ENCODE results near the gene SIDT2.
A peak's percentile ranks its signal among the peaks of the same experiment; 100 is the strongest.

The SIDT2 gene

GRCh38 chr11:117229411-117229810, 50.9 kb downstream of the SIDT2 start:
- Histone ChIP-seq H3K27me3 (no peaks in the 10 kb centered on the region), H3K9me3 (no peaks in the 10 kb centered on the region), H3K4me1 (no peaks in the 10 kb centered on the region), H3K36me3 (peaks cover 36% of the 10 kb centered on the region), H3K4me3 (ENCODE audit: low read depth, low read length) (no peak overlapping the region)
- TF ChIP-seq, protein P1, sequence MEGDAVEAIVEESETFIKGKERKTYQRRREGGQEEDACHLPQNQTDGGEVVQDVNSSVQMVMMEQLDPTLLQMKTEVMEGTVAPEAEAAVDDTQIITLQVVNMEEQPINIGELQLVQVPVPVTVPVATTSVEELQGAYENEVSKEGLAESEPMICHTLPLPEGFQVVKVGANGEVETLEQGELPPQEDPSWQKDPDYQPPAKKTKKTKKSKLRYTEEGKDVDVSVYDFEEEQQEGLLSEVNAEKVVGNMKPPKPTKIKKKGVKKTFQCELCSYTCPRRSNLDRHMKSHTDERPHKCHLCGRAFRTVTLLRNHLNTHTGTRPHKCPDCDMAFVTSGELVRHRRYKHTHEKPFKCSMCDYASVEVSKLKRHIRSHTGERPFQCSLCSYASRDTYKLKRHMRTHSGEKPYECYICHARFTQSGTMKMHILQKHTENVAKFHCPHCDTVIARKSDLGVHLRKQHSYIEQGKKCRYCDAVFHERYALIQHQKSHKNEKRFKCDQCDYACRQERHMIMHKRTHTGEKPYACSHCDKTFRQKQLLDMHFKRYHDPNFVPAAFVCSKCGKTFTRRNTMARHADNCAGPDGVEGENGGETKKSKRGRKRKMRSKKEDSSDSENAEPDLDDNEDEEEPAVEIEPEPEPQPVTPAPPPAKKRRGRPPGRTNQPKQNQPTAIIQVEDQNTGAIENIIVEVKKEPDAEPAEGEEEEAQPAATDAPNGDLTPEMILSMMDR (IDR thresholded peaks at IDR 0.05; ENCODE audit: low read depth, low read length): no peak
- no peak for DNase-seq

DNA sequence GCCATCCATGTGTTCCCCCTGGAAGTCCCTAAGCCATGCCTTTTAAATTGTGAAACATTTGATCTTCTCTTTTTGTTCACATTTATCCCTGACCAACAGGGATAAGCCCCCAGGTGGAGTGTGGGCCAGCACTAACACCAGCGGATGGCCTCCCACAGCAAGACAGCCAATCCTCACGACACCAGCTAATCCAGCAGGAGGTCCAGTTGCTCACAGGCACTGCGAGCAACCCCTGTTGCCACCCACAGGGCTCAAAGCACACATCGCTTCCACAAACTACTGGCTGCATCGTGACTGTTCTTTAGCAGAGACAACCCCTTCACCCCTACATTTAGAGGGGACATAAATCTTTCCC, 51.4 kb downstream of the SIDT2 start:
- no peak for DNase-seq
- peaks cover 37% of the 10 kb centered on the region for H3K36me3 ChIP-seq
- no peak overlapping the region for H3K4me3 ChIP-seq (ENCODE audit: low read depth, low read length)
- TF ChIP-seq, protein P1 (IDR thresholded peaks at IDR 0.05; ENCODE audit: low read depth, low read length): no peak
- H3K4me1 ChIP-seq: no peaks in the 10 kb centered on the region
- no peaks in the 10 kb centered on the region for H3K9me3 ChIP-seq
- H3K27me3 ChIP-seq: no peaks in the 10 kb centered on the region

- Histone ChIP-seq H3K4me3 (ENCODE audit: low read depth, low read length) (peak overlapping the region; percentile 99), H3K9me3 (no peaks in the 10 kb centered on the region), H3K4me1 (no peaks in the 10 kb centered on the region), H3K27me3 (no peaks in the 10 kb centered on the region), H3K36me3 (peaks cover 35% of the 10 kb centered on the region)
- DNase-seq: no peak
- TF ChIP-seq, protein P1 (IDR thresholded peaks at IDR 0.05; ENCODE audit: low read depth, low read length): no peak
Observed at GRCh38 chr11:117230286-117230961, 51.9 kb downstream of the SIDT2 start.

DNA sequence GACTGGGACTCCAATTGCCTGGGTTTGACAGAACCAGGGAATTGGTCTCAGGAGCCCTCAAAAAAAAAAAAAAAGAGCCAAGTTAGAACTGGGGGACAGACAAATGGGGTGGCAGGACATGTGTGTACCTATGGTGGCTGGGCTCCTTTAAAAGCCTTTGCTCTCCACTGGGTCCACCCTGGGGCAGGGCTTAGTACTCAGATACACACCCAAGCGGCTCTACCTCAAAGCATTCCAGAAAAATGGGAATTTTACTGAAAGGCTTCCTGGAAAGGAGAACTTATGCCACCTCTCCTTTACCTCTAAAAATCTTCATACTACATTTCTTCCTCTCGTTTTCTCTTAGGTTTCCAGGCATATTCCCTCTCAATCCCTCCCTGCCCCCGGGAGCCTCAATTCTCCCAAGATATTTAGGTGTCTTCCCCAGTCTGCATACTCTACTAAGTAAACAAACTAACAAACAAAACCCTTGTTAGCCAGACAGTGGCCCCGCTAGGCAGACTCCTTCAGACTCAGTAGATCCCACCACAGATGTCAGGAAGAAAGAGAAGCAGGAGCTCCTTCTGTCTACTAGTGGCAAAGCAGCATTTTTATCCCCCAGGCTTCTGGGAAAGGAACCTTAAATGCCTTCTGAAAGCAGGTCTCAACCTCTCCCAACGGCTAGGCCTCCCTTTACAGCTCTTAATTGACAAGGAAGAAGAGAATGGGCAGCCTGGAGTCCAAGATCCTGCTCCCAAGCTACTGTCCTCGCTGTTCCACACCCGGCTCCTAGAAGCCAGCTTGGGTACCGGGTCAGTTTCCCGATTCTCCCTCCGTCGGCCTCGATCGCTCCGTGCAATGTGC, 52.7 kb downstream of the SIDT2 start:
- TF ChIP-seq, protein P1 (IDR thresholded peaks at IDR 0.05; ENCODE audit: low read depth, low read length): no peak
- Histone ChIP-seq H3K4me3 (ENCODE audit: low read depth, low read length) (peak overlapping the region; percentile 99), H3K4me1 (no peaks in the 10 kb centered on the region), H3K27me3 (no peaks in the 10 kb centered on the region), H3K36me3 (peaks cover 31% of the 10 kb centered on the region), H3K9me3 (no peaks in the 10 kb centered on the region)
- DNase-seq: no peak

DNA sequence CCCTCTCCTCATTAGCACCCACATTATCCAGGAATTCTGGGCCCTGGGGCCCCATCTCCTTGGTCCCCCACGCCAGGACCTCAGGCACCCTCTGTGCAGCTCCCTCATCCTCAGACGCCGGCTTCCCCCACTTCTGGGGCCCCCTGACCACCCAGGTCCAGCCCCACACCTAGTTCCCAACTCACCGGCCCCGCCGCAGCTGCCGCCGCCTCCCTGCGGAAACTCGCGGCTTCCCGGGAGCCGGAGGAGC, 53.2 kb downstream of the SIDT2 start, which contains the start of gene PCSK7:
TSS of gene PCSK7 (minus strand) at position 232 of the 250 bp plus-strand sequence. CDS start 2,229 bp downstream, outside the sequence.
- no peaks in the 10 kb centered on the region for H3K9me3 ChIP-seq
- peak within 1 kb of the TSS; percentile 99 for H3K4me3 ChIP-seq (ENCODE audit: low read depth, low read length)
- TF ChIP-seq, protein P1 (IDR thresholded peaks at IDR 0.05; ENCODE audit: low read depth, low read length): no peak
- H3K27me3 ChIP-seq: no peaks in the 10 kb centered on the region
- peaks cover 29% of the 10 kb centered on the region for H3K36me3 ChIP-seq
- no peaks in the 10 kb centered on the region for H3K4me1 ChIP-seq
- DNase-seq: no peak
